Adrenal gland (tissue), 12 donors: ENCODE results near the gene ARFGAP1. TPM values are rescaled to one million over a fixed set of nuclear protein-coding genes. Genes with fewer than 3 reads are reported as not detected.

Experiments used
- DNase-seq, 7 donors: peaks; one replicate each; pipeline ENCODE4 v3.0.0-alpha.2; 2019 to 2020
- H3K27ac ChIP-seq, 5 donors: fragments of 200-600 bp; sonication (generic) in 4 of 5; 1 replicate in 3 of 5; 2 replicates in 2 of 5; pipeline versions ENCODE4 v1.5.1 to v1.8.0; 2016 to 2020; ENCODE audit warnings: mild to moderate bottlenecking in 1 of 5
- H3K27me3 ChIP-seq: fragments of 200-600 bp; 2 replicates; pipeline ENCODE4 v1.8.0; 2021
- H3K36me3 ChIP-seq, 2 donors: fragments of 200-600 bp; replicated peaks in 1 of 2; 1 replicate in 1 of 2; 2 replicates in 1 of 2; pipeline versions ENCODE4 v1.5.1 to v1.8.0; 2018 to 2022
- H3K4me1 ChIP-seq, 2 donors: fragments of 200-600 bp; replicated peaks in 1 of 2; 1 replicate in 1 of 2; 2 replicates in 1 of 2; pipeline versions ENCODE4 v1.5.1 to v1.8.0; 2018 to 2021
- H3K4me3 ChIP-seq, 4 donors: fragments of 200-600 bp; sonication (generic) in 3 of 4; one replicate each; pipeline ENCODE4 v1.5.1; 2016 to 2018
- H3K9me3 ChIP-seq, 3 donors: fragments of 200-600 bp; sonication (generic) in 1 of 3; replicated peaks in 1 of 3; 1 replicate in 2 of 3; 2 replicates in 1 of 3; pipeline versions ENCODE4 v1.5.1 to v1.8.0; 2016 to 2021
- POLR2A ChIP-seq, 2 donors: fragments of 450-650 bp; IDR thresholded peaks; one replicate each; pipeline ENCODE4 v1.6.1; 2017; ENCODE audit warnings: antibody characterized with exemption in 2 of 2, mild to moderate bottlenecking in 2 of 2, moderate library complexity in 1 of 2
- WGBS, 4 donors: extraction: QIAGEN DNeasy Blood & Tissue Kit in 2 of 4; methylation state at CpG; one replicate each; pipeline versions ENCODE4 v1.1.5 to v1.1.7; 2013 to 2017; 5-methylcytosine and 5-hydroxymethylcytosine counted together
- intact Hi-C, 2 donors: fragments of 100-400 bp; cut with DNase I; formaldehyde crosslinking; loops; one replicate each; pipeline versions ENCODE4 v1.14.1 to v1.15.0; 2022 to 2023
- polyA plus RNA-seq, 3 donors: library from polyadenylated mRNA; stranded (reverse); fragments of 200-250 nt in 2 of 3; fragments of 350-450 nt in 1 of 3; fragmentation: Illumina TruSeq in 1 of 3; extraction: RNeasy Lipid Tissue Mini Kit (QIAGEN cat#74804) in 1 of 3; gene quantifications; one replicate each; pipeline ENCODE4 v1.2.3, GENCODE V29; 2013 to 2014
- total RNA-seq, 9 donors: library from RNA; depleted of rRNA in 4 of 9; stranded (reverse); fragments of >200 nt in 4 of 9; fragments of 120-200 nt in 1 of 9; fragmentation: NEBNext Ultra II Directional in 1 of 9; extraction: Animal tissue kit (Norgen Biotek cat#: 25700) in 1 of 9; gene quantifications; one replicate each; pipeline versions ENCODE4 v1.1.0 to v1.2.4, GENCODE V29; 2013 to 2023
- TF ChIP-seq, protein P1 (sequence below), 6 experiments: fragments of 450-650 bp in 4 of 6; fragments of 200-600 bp in 2 of 6; sonication (generic) in 1 of 6; IDR thresholded peaks; 1 replicate in 5 of 6; 2 replicates in 1 of 6; pipeline versions ENCODE4 v1.5.1 to v1.8.0; 2016 to 2021; ENCODE audit warnings: antibody characterized with exemption in 6 of 6, mild to moderate bottlenecking in 2 of 6, moderate library complexity in 1 of 6
- donor health status: healthy with polysubstance abuse.
- donor health status: Bipolar disorder and iron deficiency.
- donor health status: DM: yes; HTN: yes; CAD: no.
- donor health status: DM: no; HTN: no; CAD: no.
- donor health status: DM: no; HTN: no; CAD: no.
- donor health status: DM: yes; HTN: yes; CAD: no.

The ARFGAP1 gene
- total and polyA plus RNA-seq, 12 donors: 13.0 to 286 (median 61.5) TPM

DNA sequence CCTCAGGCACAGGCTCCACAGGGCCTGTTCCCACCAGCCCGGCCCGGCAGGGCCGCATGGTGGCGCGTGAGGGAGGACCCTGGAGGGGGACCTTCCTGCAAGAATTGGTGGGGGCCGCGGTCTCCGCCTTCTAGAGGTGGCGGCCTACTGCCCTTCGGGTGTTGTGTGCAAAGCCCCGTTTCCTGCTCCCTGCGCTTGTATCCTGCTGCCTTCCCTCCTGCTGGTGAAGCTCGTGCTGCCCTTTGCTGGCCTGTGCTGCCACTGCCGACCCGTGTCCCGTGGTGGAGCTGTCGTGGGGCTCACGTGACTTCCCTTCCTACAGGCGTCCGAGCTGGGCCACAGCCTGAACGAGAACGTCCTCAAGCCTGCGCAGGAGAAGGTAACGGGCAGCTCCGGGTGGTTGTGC lies 11.9 kb downstream of the ARFGAP1 start:
- no peak overlapping the region for H3K27ac ChIP-seq
- intact Hi-C loops: no loop called here
- no peak for TF ChIP-seq POLR2A (IDR thresholded peaks at IDR 0.05)
- TF ChIP-seq, protein P1, sequence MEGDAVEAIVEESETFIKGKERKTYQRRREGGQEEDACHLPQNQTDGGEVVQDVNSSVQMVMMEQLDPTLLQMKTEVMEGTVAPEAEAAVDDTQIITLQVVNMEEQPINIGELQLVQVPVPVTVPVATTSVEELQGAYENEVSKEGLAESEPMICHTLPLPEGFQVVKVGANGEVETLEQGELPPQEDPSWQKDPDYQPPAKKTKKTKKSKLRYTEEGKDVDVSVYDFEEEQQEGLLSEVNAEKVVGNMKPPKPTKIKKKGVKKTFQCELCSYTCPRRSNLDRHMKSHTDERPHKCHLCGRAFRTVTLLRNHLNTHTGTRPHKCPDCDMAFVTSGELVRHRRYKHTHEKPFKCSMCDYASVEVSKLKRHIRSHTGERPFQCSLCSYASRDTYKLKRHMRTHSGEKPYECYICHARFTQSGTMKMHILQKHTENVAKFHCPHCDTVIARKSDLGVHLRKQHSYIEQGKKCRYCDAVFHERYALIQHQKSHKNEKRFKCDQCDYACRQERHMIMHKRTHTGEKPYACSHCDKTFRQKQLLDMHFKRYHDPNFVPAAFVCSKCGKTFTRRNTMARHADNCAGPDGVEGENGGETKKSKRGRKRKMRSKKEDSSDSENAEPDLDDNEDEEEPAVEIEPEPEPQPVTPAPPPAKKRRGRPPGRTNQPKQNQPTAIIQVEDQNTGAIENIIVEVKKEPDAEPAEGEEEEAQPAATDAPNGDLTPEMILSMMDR (IDR thresholded peaks at IDR 0.05): no peak
- H3K4me1 ChIP-seq: no peaks in the 10 kb centered on the region
- no peak for DNase-seq
- H3K9me3 ChIP-seq: no peaks in the 10 kb centered on the region
- H3K36me3 ChIP-seq: peaks cover 0 to 64% of the 10 kb centered on the region in 2 donors
- H3K4me3 ChIP-seq: no peak overlapping the region
- 75 to 100% (median 88%) methylated on average over 3 to 25 of the region's 25 CpGs for WGBS, 4 donors
- H3K27me3 ChIP-seq: no peaks in the 10 kb centered on the region

DNA sequence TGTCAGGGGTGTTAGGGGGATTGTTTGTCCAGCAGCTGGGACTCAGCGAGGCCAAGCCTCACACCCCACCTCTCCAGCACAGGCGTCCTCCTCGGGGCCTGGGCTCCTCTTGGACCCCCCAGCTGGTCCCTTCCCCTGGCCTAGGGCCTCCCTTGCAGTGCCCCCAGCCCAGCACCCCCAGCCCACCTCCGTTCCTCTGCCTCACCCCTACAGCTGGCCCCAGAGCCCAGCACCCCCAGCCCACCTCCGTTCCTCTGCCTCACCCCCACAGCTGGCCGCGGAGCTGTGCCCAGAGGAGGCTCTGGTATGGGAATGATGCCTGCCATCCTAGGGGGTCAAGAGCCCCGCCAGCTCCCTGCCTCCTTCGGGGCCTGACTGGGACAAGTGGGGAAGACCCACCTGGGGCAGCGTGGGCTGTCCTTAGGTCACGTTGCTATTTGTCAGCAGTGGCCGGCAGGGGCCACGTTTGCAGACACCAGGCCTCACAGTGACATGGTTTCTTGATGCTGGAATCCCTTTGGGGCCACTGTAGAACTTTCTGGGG lies 12.4 kb downstream of the ARFGAP1 start:
- TF ChIP-seq, protein P1 (IDR thresholded peaks at IDR 0.05): no peak
- no peak for TF ChIP-seq POLR2A (IDR thresholded peaks at IDR 0.05)
- Histone ChIP-seq H3K4me3 (no peak overlapping the region), H3K9me3 (no peaks in the 10 kb centered on the region), H3K27me3 (no peaks in the 10 kb centered on the region), H3K36me3 (peaks cover 0 to 59% of the 10 kb centered on the region in 2 donors), H3K4me1 (no peaks in the 10 kb centered on the region), H3K27ac (no peak overlapping the region)
- 83 to 89% (median 86%) methylated on average over 8 to 13 of the region's 13 CpGs for WGBS, 4 donors
- no peak for DNase-seq
- intact Hi-C loops: no loop called here

DNA sequence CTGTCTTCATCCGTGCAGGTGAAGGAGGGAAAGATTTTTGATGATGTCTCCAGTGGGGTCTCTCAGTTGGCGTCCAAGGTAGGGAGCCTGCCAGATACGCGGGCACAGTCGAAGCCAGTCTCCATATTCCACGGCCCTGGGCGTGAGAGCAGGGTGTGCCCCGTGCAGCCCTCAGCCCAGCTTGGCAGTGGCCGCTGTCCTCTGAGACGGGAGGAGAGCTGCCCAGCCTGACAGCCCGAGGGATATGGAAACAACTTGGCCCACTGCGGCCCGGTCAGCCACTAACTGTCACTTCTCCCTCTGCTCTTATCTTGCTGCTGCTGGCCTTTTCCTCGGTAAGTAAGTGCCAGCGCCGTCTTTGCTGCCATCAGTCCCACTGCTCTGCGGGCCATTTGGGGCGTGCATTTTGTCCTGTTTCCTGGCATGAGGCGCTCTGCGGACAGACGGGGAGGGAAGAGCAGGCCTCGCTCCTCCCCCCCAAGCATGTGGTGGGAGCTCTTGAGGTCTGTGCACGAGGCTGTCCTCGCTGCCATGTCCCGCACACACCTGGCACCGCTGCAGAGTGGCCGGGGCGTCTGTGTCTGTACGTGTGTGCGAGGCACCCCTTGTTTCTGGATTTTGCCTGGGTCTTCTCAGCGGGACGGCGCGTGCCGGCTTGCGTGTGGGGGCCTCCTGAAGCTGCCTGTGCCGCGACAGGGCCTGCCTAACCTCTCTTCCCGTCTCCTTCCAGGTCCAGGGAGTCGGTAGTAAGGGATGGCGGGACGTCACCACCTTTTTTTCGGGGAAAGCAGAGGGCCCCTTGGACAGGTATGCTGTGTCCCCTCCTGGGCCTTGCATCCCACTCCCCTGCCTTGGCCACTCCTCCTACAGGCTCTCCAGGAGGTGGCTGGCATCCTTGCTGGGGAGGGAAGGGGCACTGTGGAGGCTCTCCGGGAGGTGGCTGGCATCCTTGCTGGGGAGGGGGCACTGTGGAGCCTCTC lies 13.3 kb downstream of the ARFGAP1 start:
- H3K4me1 ChIP-seq: no peaks in the 10 kb centered on the region
- no peak for DNase-seq
- peaks cover 0 to 50% of the 10 kb centered on the region in 2 donors for H3K36me3 ChIP-seq
- intact Hi-C loops: no loop called here
- TF ChIP-seq POLR2A (IDR thresholded peaks at IDR 0.05): no peak
- TF ChIP-seq, protein P1 (IDR thresholded peaks at IDR 0.05): no peak
- H3K4me3 ChIP-seq: no peak overlapping the region
- H3K9me3 ChIP-seq: no peaks in the 10 kb centered on the region
- H3K27ac ChIP-seq: no peak overlapping the region
- H3K27me3 ChIP-seq: no peaks in the 10 kb centered on the region
- WGBS, 4 donors: 91 to 95% (median 94%) methylated on average over 29 to 44 of the region's 44 CpGs
